Measurements from ENCODE around the gene CDA.
"Not testable (repeated sequence)": the region's sequence is repeated elsewhere in the genome, so short reads cannot be mapped to it uniquely, and the experiment has no call there.

The CDA gene

DNA sequence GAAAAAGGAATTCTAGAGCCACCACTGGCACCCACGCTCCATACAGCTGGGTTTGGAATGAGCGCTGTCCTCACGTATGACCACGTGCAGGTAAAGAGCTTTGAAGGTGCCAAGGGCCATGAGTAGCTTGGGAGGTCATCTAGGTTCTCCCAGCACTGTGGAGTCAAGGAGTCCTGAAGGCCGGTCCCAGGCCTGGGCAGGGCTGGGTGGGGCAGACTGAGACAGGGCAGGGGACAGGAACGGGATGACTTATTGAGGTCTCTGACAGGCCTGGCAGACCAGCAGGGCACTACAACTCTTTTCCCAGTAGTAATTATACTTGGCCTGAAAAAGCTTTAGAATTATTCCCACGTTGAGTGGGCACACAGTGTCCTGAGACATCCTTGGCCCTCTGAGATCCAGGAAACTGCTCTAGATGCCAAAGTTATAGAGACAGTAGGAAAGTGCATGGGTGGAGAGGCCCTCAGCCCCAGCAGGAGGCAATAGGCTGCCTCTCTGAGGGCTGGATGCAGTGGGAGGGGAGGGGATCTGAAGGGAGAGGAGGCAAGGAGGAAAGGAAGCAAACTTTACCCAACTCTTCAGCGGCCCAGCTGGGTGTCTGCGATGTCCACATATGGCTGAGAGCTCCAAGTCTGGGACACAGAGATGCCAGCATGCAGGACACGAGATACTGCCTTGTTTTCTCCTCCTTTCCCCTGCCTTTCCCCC lies 1.8 kb upstream of the CDA start:
- DNase-seq (ENCODE audit: low read depth in 2 of 2) = no peak

GRCh38 chr1:20587661-20588053 lies 1.2 kb upstream of the CDA start:
- DNase-seq (ENCODE audit: low read depth in 2 of 2) = no peak

- DNase-seq (ENCODE audit: low read depth in 2 of 2) = no peak
Observed at GRCh38 chr1:20589331-20590278, 708 bp downstream of the CDA start.

DNA sequence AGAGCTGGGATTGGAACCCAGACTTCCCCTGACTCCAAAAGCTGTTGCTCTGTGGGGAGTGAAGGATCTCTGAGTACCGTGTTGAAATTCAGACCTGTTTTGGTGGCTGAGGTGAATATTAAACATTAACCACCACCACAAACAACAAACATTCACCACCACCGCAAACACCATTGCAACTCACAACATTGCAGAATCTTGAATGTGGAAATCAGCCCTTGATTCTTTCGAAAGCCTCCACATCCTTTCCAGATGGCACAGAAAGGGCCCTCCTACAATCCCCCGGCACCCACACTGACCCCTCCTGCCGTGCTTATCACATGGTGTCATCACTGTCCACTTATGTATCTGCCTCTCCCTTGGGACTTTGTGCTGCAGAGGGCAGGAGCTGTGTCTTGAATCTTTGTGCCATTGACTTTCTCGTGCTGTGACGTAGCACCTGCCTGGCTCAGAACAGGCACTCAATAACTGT lies 1.4 kb downstream of the CDA start:
- no peak for DNase-seq (ENCODE audit: low read depth in 2 of 2)

- no peak for DNase-seq (ENCODE audit: low read depth in 2 of 2)
Observed at GRCh38 chr1:20593756-20594155, 4.9 kb downstream of the CDA start.

DNA sequence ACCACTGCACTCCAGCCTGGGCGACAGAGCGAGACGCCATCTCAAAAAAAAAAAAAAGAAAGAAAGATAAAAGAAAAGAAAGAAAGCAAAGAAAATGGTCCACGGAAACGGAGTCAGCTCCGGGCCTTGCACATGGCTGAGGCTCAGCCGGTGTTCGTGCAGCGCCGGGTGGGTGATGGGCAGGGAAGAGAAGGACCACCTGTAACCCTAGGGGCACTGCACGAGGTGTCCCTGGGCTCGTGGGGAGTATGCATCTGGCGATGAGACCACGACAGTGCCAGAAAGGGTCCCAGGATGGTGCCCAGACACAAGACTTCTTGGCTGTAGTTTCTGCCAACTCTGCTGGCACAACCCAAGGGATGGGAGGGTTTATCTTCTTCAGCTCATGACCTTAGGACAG lies 5.8 kb downstream of the CDA start:
- DNase-seq (ENCODE audit: low read depth in 2 of 2) = no peak

GRCh38 chr1:20596106-20596505 lies 7.2 kb downstream of the CDA start:
- DNase-seq (ENCODE audit: low read depth in 2 of 2) = no peak

DNA sequence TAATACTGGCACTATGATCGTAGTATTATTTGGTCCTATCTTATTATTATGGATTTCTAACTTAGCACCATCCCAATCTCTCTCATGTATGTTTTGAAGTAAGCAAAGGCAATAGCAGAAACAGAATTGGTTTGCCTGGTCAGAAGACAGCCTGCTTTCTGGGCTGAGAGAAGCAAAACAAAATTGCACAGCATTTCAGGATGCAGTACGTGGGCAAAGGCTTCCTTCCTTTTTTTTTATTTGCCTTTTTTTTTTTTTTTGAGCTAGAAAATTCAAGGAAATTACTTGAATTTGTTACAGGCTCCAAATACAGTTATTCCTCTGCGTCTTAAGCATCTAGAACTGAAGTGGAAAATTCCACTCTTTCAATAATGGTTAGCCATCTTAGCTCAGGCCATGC lies 8.8 kb downstream of the CDA start:
- DNase-seq (ENCODE audit: low read depth in 2 of 2) = no peak

GRCh38 chr1:20600156-20600555 lies 11.3 kb downstream of the CDA start:
- DNase-seq (ENCODE audit: low read depth in 2 of 2) = no peak

DNA sequence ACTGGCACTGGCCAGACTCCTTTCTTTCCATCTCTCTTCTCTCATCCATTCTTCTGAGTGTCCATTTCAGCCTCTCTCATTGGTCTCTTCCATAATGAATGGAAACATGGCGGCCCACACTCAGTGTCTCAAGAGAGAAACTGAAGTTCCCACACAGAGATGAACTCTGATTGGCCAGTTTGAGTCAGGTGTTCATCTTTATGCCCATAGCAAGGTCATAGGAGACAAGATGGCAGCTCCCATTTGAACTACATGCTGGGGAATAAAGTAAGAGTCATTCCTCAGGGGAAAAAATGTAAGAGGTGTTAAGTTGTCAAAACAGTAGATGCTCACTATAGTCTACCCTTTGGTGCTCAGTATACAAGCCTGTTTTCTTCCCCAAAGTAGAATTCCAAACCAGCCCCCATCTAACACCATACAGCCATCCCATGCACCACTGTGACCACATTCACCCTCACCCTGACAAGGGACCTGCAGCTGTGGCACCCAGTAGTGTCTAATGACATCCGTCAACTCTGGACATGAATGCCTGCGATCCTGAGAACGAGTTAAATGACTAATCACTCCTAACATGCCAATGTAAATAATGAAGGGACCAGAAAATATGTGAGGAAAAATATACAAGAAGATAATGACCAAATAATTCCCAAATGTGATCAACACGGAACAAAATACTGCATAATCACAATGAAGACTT lies 12.4 kb downstream of the CDA start:
- no peak for DNase-seq (ENCODE audit: low read depth in 2 of 2)

GRCh38 chr1:20602851-20603450 lies 14.1 kb downstream of the CDA start:
- DNase-seq (ENCODE audit: low read depth in 2 of 2) = no peak

GRCh38 chr1:20603504-20604464 lies 14.9 kb downstream of the CDA start:
- DNase-seq (ENCODE audit: low read depth in 2 of 2) = no peak

GRCh38 chr1:20604678-20605077 lies 15.8 kb downstream of the CDA start:
- no peak for DNase-seq (ENCODE audit: low read depth in 2 of 2)

- DNase-seq (ENCODE audit: low read depth in 2 of 2) = not testable (repeated sequence)
Observed at GRCh38 chr1:20606801-20607570, 18.1 kb downstream of the CDA start.

DNA sequence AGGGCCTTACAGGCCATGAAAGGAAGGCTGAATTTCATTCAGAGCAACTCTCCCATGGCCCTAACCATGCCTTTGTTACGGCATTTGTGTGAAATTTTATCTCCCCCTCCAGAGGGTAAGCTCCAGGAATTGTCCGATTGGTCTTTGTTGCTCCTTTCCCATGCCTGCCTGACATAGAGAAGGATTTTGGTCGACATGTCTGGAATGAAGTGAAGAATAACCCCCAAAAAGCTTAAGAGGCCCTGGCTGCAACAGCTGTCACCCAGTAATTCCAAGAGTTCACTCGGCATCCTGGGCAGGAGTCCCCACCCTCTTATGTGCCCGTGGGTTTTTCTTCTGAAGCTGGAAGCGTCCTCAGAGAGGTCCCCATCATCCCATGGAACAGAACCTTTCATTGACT lies 20.6 kb downstream of the CDA start:
- DNase-seq (ENCODE audit: low read depth in 2 of 2) = no peak

- no peak for DNase-seq (ENCODE audit: low read depth in 2 of 2)
Observed at GRCh38 chr1:20610970-20611369, 22.1 kb downstream of the CDA start.

DNA sequence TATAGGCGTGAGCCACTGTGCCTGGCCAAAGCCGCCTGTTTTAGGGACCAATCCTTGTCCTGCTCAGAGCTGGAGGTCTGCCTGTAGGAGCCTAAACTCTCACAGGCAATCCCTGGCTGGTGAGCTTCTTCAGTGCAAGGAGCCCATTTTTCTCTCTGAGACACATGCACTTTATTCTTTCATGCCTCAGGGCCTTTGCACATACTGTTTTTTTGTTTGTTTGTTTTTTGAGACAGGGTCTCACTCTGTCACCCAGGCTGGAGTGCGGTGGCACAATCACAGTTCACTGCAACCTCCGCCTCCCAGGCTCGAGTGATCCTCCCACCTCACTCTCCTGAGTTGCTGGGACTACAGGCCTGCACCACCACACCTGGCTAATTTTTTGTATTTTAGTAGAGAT lies 22.8 kb downstream of the CDA start:
- no peak for DNase-seq (ENCODE audit: low read depth in 2 of 2)

- no peak for DNase-seq (ENCODE audit: low read depth in 2 of 2)
Observed at GRCh38 chr1:20612221-20612746, 23.4 kb downstream of the CDA start.

GRCh38 chr1:20614131-20614579 lies 25.3 kb downstream of the CDA start:
- DNase-seq (ENCODE audit: low read depth in 2 of 2) = no peak
